DOHH2 (cell line): ENCODE measurements around the gene UMPS.

Experiments used
- H3F3A ChIP-seq: fragments of 200-600 bp; sonication (generic), shearing (Covaris generic); 2 replicates; pipeline ENCODE4 v1.6.0; 2016; ENCODE audit warnings: antibody characterized with exemption, mild to moderate bottlenecking; ENCODE audit not compliant: control insufficient read depth, insufficient read depth
- H3K27ac ChIP-seq: fragments of 200-600 bp; sonication (generic); 2 replicates; pipeline ENCODE4 v1.5.1; 2014; ENCODE audit warnings: low read depth, mild to moderate bottlenecking, low read length, moderate library complexity
- H3K27me3 ChIP-seq: fragments of 200-600 bp; sonication (generic); 2 replicates; pipeline ENCODE4 v1.6.1; 2014; ENCODE audit warnings: mild to moderate bottlenecking, low read length, mixed read lengths; ENCODE audit not compliant: control insufficient read depth
- H3K36me3 ChIP-seq: fragments of 200-600 bp; sonication (generic); 2 replicates; pipeline ENCODE4 v1.6.1; 2014; ENCODE audit warnings: mild to moderate bottlenecking, low read length, moderate library complexity, mixed read lengths; ENCODE audit not compliant: control insufficient read depth
- H3K4me1 ChIP-seq: fragments of 200-600 bp; sonication (generic); 2 replicates; pipeline ENCODE4 v1.6.1; 2014; ENCODE audit warnings: mild to moderate bottlenecking, low read length, mixed read lengths; ENCODE audit not compliant: control insufficient read depth
- H3K4me2 ChIP-seq: fragments of 200-600 bp; sonication (generic); 2 replicates; pipeline ENCODE4 v1.6.0; 2014; ENCODE audit warnings: mild to moderate bottlenecking, low read length, moderate library complexity
- H3K4me3 ChIP-seq: fragments of 200-600 bp; sonication (generic); 2 replicates; pipeline ENCODE4 v1.5.1; 2014; ENCODE audit warnings: mild to moderate bottlenecking, low read length, mixed read lengths
- H3K79me2 ChIP-seq: fragments of 200-600 bp; sonication (generic); 2 replicates; pipeline ENCODE4 v1.6.1; 2014; ENCODE audit warnings: mild to moderate bottlenecking, low read length, mixed read lengths; ENCODE audit not compliant: control insufficient read depth
- H3K9me2 ChIP-seq: fragments of 200-600 bp; sonication (generic); replicated peaks from 2 replicates; pipeline ENCODE4 v1.6.1; 2014; ENCODE audit warnings: mild to moderate bottlenecking, low read length, mixed read lengths; ENCODE audit not compliant: control insufficient read depth
- H3K9me3 ChIP-seq: fragments of 200-600 bp; sonication (generic); 2 replicates; pipeline ENCODE4 v1.6.1; 2014; ENCODE audit warnings: antibody characterized with exemption, low read length, mixed read lengths; ENCODE audit not compliant: control insufficient read depth, insufficient read depth
- H4K20me1 ChIP-seq: fragments of 200-600 bp; sonication (generic); 2 replicates; pipeline ENCODE4 v1.6.0; 2014; ENCODE audit warnings: low read depth, mild to moderate bottlenecking, antibody characterized with exemption, low read length, moderate library complexity; ENCODE audit not compliant: control insufficient read depth, insufficient read depth
- EZH2phosphoT487 ChIP-seq: fragments of 200-600 bp; sonication (generic); IDR thresholded peaks from 2 replicates; pipeline ENCODE4 v1.6.1; 2017; ENCODE audit warnings: borderline replicate concordance, mild to moderate bottlenecking, antibody characterized with exemption, low read length, moderate library complexity, mixed read lengths
- TF ChIP-seq, protein P1 (sequence below): fragments of 200-600 bp; sonication (generic); IDR thresholded peaks from one replicate; pipeline ENCODE4 v1.5.1; 2014; ENCODE audit warnings: antibody characterized with exemption, mild to moderate bottlenecking, low read depth, low read length; ENCODE audit not compliant: poor library complexity, severe bottlenecking

UMPS gene

DNA sequence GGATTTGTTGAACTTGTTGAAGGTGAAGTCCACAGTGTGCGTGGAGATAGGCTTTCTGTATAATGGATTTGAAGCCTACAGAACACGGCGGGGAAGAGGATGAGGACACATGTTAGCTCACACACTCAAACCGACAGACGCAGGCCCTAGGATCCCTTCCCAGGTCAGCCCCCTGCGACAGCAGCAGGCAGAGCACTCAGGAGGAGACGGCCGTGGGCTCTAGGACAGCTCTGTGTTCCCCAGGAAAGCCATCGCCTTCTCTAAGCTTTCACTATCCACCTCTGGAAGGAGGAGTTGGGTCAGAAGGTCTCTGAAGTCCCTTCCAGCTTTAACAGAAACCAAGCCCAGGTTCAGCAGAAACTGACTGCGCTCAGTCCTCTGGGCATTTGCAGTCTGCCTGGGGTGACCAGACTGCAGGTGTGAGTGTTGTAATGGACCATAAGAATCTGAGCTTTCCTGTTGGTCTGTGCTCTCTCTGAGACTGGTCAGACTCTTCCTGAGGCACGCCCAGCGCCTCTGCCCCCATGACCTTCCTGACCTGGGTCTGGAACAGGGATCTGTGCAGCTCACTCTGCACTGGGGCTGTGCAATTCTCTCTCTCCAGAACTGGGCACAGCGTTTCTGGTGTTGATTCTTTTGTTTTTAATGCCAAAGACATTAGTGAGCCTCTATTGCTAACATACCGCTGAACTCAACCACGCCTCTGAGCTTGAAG is 33.5 kb downstream of the UMPS start:
- Histone ChIP-seq H3K27me3 (no peaks in the 10 kb centered on the region), H4K20me1 (no peaks in the 10 kb centered on the region), H3K9me2 (no peaks in the 10 kb centered on the region), H3K4me1 (no peaks in the 10 kb centered on the region), H3K4me2 (no peak overlapping the region), H3K36me3 (no peaks in the 10 kb centered on the region), H3K79me2 (no peaks in the 10 kb centered on the region), H3K4me3 (no peak overlapping the region), H3F3A (no peaks in the 10 kb centered on the region), H3K9me3 (no peaks in the 10 kb centered on the region), H3K27ac (no peak overlapping the region)
- TF ChIP-seq, protein P1, sequence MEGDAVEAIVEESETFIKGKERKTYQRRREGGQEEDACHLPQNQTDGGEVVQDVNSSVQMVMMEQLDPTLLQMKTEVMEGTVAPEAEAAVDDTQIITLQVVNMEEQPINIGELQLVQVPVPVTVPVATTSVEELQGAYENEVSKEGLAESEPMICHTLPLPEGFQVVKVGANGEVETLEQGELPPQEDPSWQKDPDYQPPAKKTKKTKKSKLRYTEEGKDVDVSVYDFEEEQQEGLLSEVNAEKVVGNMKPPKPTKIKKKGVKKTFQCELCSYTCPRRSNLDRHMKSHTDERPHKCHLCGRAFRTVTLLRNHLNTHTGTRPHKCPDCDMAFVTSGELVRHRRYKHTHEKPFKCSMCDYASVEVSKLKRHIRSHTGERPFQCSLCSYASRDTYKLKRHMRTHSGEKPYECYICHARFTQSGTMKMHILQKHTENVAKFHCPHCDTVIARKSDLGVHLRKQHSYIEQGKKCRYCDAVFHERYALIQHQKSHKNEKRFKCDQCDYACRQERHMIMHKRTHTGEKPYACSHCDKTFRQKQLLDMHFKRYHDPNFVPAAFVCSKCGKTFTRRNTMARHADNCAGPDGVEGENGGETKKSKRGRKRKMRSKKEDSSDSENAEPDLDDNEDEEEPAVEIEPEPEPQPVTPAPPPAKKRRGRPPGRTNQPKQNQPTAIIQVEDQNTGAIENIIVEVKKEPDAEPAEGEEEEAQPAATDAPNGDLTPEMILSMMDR = no peak
- TF ChIP-seq EZH2phosphoT487 = no peak

DNA sequence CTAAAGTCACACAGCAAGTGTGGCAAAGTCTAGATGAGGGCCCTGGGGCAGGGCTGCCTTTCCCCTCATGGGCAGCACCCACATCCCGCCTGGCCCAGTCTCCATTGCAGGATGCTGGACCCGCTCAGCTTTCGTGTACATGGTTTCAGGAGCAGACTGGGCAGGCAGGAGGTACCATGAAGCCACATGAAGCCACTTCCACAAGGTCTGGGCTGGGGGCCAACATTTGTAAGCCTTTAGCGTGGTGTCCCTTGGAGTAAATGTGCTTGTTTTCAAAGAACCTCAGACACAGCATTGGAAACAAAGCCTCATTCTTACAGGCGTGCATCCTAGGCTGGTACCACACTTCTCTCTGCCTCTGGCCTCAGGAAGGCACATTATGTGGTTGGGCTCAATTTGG is 34.5 kb downstream of the UMPS start:
- H3K4me2 ChIP-seq = no peak overlapping the region
- H3K9me3 ChIP-seq = no peaks in the 10 kb centered on the region
- no peak overlapping the region for H3K27ac ChIP-seq
- H3K4me1 ChIP-seq = no peaks in the 10 kb centered on the region
- peaks cover 4% of the 10 kb centered on the region; the same call in 1 of the 2 replicates for H3K27me3 ChIP-seq
- no peaks in the 10 kb centered on the region for H3K79me2 ChIP-seq
- no peaks in the 10 kb centered on the region for H3F3A ChIP-seq
- no peak overlapping the region for H3K4me3 ChIP-seq
- H4K20me1 ChIP-seq = no peaks in the 10 kb centered on the region
- no peaks in the 10 kb centered on the region for H3K9me2 ChIP-seq
- TF ChIP-seq EZH2phosphoT487 = no peak
- TF ChIP-seq, protein P1 = no peak
- H3K36me3 ChIP-seq = no peaks in the 10 kb centered on the region

DNA sequence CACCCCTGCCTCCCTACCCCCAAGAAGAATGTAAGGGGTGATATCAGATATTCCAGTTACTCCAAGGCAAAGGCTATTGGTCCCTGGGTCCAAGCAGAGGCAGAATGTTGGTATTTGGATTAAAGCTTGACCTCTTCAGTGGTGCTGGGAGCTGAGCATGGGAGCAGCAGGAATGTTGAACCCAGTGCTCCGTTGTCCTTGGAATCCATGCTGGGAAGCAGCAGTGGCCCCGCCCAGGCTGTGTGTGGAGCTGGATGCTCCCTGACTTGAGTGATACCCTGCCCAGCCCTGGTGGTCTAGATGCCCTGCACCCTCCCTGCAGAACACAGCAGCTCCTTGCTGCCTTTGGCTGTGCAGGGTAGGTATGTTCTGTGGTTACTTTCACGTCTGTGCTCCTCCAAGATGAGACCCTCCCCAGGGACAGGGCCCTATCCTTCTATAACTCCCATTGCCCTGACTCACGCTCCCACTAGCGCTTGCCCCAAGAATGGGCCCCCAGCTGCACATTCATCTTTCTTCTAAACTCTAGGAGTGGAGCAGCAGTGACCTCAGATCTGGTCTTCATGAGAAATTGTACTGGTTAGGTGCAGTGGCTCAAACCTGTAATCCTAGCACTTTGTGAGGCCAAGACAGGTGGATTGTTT is 35.1 kb downstream of the UMPS start:
- no peaks in the 10 kb centered on the region for H3K9me2 ChIP-seq
- no peak overlapping the region for H3K4me3 ChIP-seq
- peaks cover 4% of the 10 kb centered on the region; the same call in 1 of the 2 replicates for H3K27me3 ChIP-seq
- H3K9me3 ChIP-seq = no peaks in the 10 kb centered on the region
- no peaks in the 10 kb centered on the region for H3F3A ChIP-seq
- no peak overlapping the region for H3K4me2 ChIP-seq
- H3K27ac ChIP-seq = no peak overlapping the region
- H3K4me1 ChIP-seq = no peaks in the 10 kb centered on the region
- TF ChIP-seq, protein P1 = no peak
- no peak for TF ChIP-seq EZH2phosphoT487
- H4K20me1 ChIP-seq = no peaks in the 10 kb centered on the region
- no peaks in the 10 kb centered on the region for H3K79me2 ChIP-seq
- no peaks in the 10 kb centered on the region for H3K36me3 ChIP-seq
